Brain microvascular endothelial cell (primary cell): ENCODE results near the gene MAT2B.

Experiments
- DNase-seq: peaks from one replicate; pipeline ENCODE4 v3.0.0-alpha.2; 2020
- H3K27ac ChIP-seq: fragments of 250-450 bp; sonication (Bioruptor Pico); 2 replicates; pipeline ENCODE4 v1.5.1; 2020; ENCODE audit warnings: mild to moderate bottlenecking, moderate library complexity
- H3K27me3 ChIP-seq: fragments of 250-450 bp; sonication (Bioruptor Pico); replicated peaks from 2 replicates; pipeline ENCODE4 v1.5.1; 2020; ENCODE audit warnings: mild to moderate bottlenecking
- H3K36me3 ChIP-seq: fragments of 250-450 bp; sonication (Bioruptor Pico); replicated peaks from 2 replicates; pipeline ENCODE4 v1.5.1; 2020; ENCODE audit warnings: mild to moderate bottlenecking
- H3K4me3 ChIP-seq: 2 replicates; pipeline ENCODE4 v1.5.1; 2011; ENCODE audit warnings: low read depth, mild to moderate bottlenecking, control low read depth, low read length, moderate library complexity
- in situ Hi-C: cut with HindIII; loops from 2 replicates; pipeline ENCODE4 v1.10.0; 2017; ENCODE audit warnings: low sequenced_read_pairs, low pct_ligation_motif_present
- TF ChIP-seq, protein P1 (sequence below): IDR thresholded peaks from 2 replicates; pipeline ENCODE4 v1.5.1; 2011; ENCODE audit warnings: low read depth, mild to moderate bottlenecking, moderate library complexity, low read length, control low read depth, inconsistent platforms; ENCODE audit errors: missing control alignments

MAT2B gene

DNA sequence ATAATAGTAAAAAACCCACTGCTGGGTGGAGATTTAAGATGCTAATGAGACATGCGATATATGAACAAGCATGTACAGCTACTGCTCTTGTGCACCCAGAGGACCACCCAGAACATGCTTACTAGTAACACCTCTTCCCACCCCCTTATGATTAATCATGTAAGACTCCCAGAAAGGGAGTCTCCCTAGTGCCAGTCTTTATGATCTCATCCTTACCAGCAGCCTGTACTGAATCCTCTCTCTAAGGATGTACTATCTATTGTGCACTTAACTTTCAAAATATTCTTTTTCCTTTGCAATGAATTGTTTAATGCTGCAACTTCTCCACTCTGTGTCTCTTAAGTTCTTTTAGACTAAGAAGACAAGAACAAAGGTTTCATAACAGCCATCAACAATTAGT is 9.1 kb upstream of the MAT2B start:
- in situ Hi-C loops, result no loop called here
- Histone ChIP-seq H3K27me3 (no peaks in the 10 kb centered on the region), H3K27ac (no peak overlapping the region), H3K36me3 (no peaks in the 10 kb centered on the region), H3K4me3 (no peak overlapping the region)
- TF ChIP-seq, protein P1, sequence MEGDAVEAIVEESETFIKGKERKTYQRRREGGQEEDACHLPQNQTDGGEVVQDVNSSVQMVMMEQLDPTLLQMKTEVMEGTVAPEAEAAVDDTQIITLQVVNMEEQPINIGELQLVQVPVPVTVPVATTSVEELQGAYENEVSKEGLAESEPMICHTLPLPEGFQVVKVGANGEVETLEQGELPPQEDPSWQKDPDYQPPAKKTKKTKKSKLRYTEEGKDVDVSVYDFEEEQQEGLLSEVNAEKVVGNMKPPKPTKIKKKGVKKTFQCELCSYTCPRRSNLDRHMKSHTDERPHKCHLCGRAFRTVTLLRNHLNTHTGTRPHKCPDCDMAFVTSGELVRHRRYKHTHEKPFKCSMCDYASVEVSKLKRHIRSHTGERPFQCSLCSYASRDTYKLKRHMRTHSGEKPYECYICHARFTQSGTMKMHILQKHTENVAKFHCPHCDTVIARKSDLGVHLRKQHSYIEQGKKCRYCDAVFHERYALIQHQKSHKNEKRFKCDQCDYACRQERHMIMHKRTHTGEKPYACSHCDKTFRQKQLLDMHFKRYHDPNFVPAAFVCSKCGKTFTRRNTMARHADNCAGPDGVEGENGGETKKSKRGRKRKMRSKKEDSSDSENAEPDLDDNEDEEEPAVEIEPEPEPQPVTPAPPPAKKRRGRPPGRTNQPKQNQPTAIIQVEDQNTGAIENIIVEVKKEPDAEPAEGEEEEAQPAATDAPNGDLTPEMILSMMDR, result no peak
- no peak for DNase-seq

GRCh38 chr5:163497315-163497714 is 8.1 kb upstream of the MAT2B start:
- in situ Hi-C loops, result no loop called here

DNA sequence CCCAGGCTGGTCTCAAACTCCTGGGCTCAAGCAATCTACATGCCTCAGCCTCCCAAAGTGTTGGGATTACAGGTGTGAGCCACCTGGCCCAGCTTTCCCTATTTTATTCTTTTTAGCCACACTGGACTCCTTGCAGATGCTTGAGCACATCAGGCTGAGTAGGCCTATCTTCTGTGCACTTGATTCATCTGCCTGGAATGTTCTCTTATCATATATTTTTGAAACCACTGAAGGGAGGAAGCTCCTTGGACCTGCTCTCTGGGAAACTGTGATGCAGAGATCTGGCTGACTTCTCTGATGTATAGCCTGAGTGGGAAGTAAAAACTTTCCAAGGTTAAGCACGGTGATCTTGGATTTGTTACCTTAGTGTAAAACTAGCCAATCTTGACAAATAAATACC is 6.5 kb upstream of the MAT2B start:
- no peak overlapping the region for H3K4me3 ChIP-seq
- peak; percentile 83 for DNase-seq
- H3K27me3 ChIP-seq, result no peaks in the 10 kb centered on the region
- in situ Hi-C loops, result no loop called here
- no peak overlapping the region for H3K27ac ChIP-seq
- TF ChIP-seq, protein P1, result no peak
- H3K36me3 ChIP-seq, result no peaks in the 10 kb centered on the region

More at GRCh38 chr5:163497315-163497714, 8.1 kb upstream of the MAT2B start:
- Histone ChIP-seq H3K27ac (no peak overlapping the region), H3K4me3 (no peak overlapping the region), H3K27me3 (no peaks in the 10 kb centered on the region), H3K36me3 (no peaks in the 10 kb centered on the region)
- TF ChIP-seq, protein P1, result no peak
- no peak for DNase-seq

- Histone ChIP-seq H3K27me3 (no peaks in the 10 kb centered on the region), H3K4me3 (no peak overlapping the region), H3K27ac (no peak overlapping the region), H3K36me3 (no peaks in the 10 kb centered on the region)
- TF ChIP-seq, protein P1, result no peak
- in situ Hi-C loops, result no loop called here
- no peak for DNase-seq
Observed at GRCh38 chr5:163502521-163502920, 2.9 kb upstream of the MAT2B start.

DNA sequence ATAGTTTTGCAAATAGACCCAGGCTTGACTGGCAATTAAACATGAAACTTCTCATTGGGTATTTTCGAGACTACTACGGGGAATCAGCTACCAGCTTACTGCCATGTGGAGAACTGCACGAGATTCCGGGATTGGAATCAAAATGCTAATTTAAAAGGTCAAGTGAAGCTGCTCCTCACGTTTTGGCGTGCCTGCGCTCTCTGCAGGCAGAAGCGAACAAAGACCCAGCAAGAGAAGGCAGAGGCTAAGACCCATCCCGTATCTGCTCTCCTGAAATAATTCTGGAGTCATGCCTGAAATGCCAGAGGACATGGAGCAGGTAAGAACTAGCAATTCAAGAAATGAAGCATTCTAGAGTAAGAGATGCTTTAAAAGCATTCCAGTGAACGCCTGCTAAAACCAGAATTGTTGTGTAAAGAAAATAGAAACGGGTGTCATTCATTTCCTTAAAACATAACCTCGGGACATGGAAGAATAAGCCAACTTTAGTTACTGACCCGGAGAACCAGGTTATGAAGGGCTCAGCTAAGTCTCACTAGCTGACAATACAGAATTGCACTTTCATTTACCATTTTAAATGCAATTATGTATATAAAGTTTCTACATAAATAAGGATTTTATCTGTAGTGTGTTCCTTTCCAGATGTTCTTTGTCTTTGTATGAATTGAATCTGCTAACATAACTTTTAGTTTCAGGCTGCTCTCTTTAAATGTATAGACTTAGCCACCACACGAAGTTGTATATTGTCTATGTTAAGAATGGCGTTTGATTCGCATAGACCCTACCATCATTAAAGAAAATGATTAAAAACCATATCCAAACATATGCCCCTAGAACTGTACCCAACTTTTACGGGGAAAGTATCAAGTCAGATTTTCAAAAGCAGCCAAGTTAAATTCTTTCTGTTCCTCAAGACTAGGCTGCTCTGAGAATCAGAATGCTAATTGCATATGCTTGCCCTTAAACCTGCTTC is 2.0 kb upstream of the MAT2B start:
- H3K36me3 ChIP-seq, result no peaks in the 10 kb centered on the region
- in situ Hi-C loops, result no loop called here
- H3K27me3 ChIP-seq, result no peaks in the 10 kb centered on the region
- TF ChIP-seq, protein P1, result peak; percentile 56
- peak; percentile 52 for DNase-seq
- H3K4me3 ChIP-seq, result peak overlapping the region; percentile 64
- H3K27ac ChIP-seq, result peak overlapping the region; percentile 93
